ENCODE measurements around the gene CFAP46.

The CFAP46 gene

GRCh38 chr10:132984801-132985545 is 42.6 kb upstream of the CFAP46 start:
- H3K79me2 ChIP-seq (ENCODE audit: insufficient read depth, low read length), result no peaks in the 10 kb centered on the region
- H3K27ac ChIP-seq (ENCODE audit: low read depth, low read length), result no peak overlapping the region
- H3F3A ChIP-seq (ENCODE audit: insufficient read depth), result no peaks in the 10 kb centered on the region
- no peak overlapping the region for H3K9ac ChIP-seq (ENCODE audit: low read length)
- H2AFZ ChIP-seq (ENCODE audit: low read depth, low read length, severe bottlenecking), result no peak overlapping the region
- no peak overlapping the region for H3K4me2 ChIP-seq (ENCODE audit: low read depth, low read length, poor library complexity, severe bottlenecking)
- no peak overlapping the region for H3K4me3 ChIP-seq (ENCODE audit: insufficient read depth, low read length, poor library complexity, severe bottlenecking)
- no peaks in the 10 kb centered on the region for H3K27me3 ChIP-seq (ENCODE audit: low read length)
- H3K36me3 ChIP-seq (ENCODE audit: low read length), result no peaks in the 10 kb centered on the region
- no peaks in the 10 kb centered on the region for H4K20me1 ChIP-seq (ENCODE audit: low read depth, low read length)
- no peaks in the 10 kb centered on the region for H3K9me3 ChIP-seq (ENCODE audit: insufficient read depth, low read length)
- TF ChIP-seq CTCF (IDR thresholded peaks at IDR 0.05; ENCODE audit: insufficient read depth, low read length, poor library complexity, severe bottlenecking) (no peak), EZH2phosphoT487 (conservative IDR thresholded peaks at IDR 0.05; ENCODE audit: low read length) (no peak)
- H3K9me2 ChIP-seq (replicated peaks; ENCODE audit: insufficient read depth, low read length), result no peaks in the 10 kb centered on the region

- no peak overlapping the region for H3K4me3 ChIP-seq (ENCODE audit: insufficient read depth, low read length, poor library complexity, severe bottlenecking)
- no peaks in the 10 kb centered on the region for H3K36me3 ChIP-seq (ENCODE audit: low read length)
- no peaks in the 10 kb centered on the region for H3K79me2 ChIP-seq (ENCODE audit: insufficient read depth, low read length)
- no peak overlapping the region for H3K9ac ChIP-seq (ENCODE audit: low read length)
- no peaks in the 10 kb centered on the region for H3K9me2 ChIP-seq (replicated peaks; ENCODE audit: insufficient read depth, low read length)
- no peaks in the 10 kb centered on the region for H3F3A ChIP-seq (ENCODE audit: insufficient read depth)
- no peak overlapping the region for H2AFZ ChIP-seq (ENCODE audit: low read depth, low read length, severe bottlenecking)
- no peaks in the 10 kb centered on the region for H3K27me3 ChIP-seq (ENCODE audit: low read length)
- no peak overlapping the region for H3K4me2 ChIP-seq (ENCODE audit: low read depth, low read length, poor library complexity, severe bottlenecking)
- no peak overlapping the region for H3K27ac ChIP-seq (ENCODE audit: low read depth, low read length)
- H4K20me1 ChIP-seq (ENCODE audit: low read depth, low read length), result no peaks in the 10 kb centered on the region
- TF ChIP-seq EZH2phosphoT487 (conservative IDR thresholded peaks at IDR 0.05; ENCODE audit: low read length), result no peak
- TF ChIP-seq CTCF (IDR thresholded peaks at IDR 0.05; ENCODE audit: insufficient read depth, low read length, poor library complexity, severe bottlenecking), result no peak
- no peaks in the 10 kb centered on the region for H3K9me3 ChIP-seq (ENCODE audit: insufficient read depth, low read length)
These were observed 41.6 kb upstream of the CFAP46 start for GRCh38 chr10:132984008-132984295.

GRCh38 chr10:132983252-132984007 is 41.1 kb upstream of the CFAP46 start:
- Histone ChIP-seq H3K36me3 (ENCODE audit: low read length) (no peaks in the 10 kb centered on the region), H3K79me2 (ENCODE audit: insufficient read depth, low read length) (no peaks in the 10 kb centered on the region), H3K4me3 (ENCODE audit: insufficient read depth, low read length, poor library complexity, severe bottlenecking) (no peak overlapping the region), H3K9ac (ENCODE audit: low read length) (no peak overlapping the region), H3F3A (ENCODE audit: insufficient read depth) (no peaks in the 10 kb centered on the region), H3K27me3 (ENCODE audit: low read length) (no peaks in the 10 kb centered on the region), H3K4me2 (ENCODE audit: low read depth, low read length, poor library complexity, severe bottlenecking) (no peak overlapping the region), H3K27ac (ENCODE audit: low read depth, low read length) (no peak overlapping the region), H2AFZ (ENCODE audit: low read depth, low read length, severe bottlenecking) (no peak overlapping the region), H3K9me2 (replicated peaks; ENCODE audit: insufficient read depth, low read length) (no peaks in the 10 kb centered on the region), H3K9me3 (ENCODE audit: insufficient read depth, low read length) (no peaks in the 10 kb centered on the region), H4K20me1 (ENCODE audit: low read depth, low read length) (no peaks in the 10 kb centered on the region)
- TF ChIP-seq EZH2phosphoT487 (conservative IDR thresholded peaks at IDR 0.05; ENCODE audit: low read length) (no peak), CTCF (IDR thresholded peaks at IDR 0.05; ENCODE audit: insufficient read depth, low read length, poor library complexity, severe bottlenecking) (no peak)

Data from SU-DHL-6 (cell line).